Measurements from ENCODE around the gene ABLIM1. TPM values are rescaled to one million over a fixed set of nuclear protein-coding genes. Genes with fewer than 3 reads are reported as not detected.

Gene ABLIM1
- total and polyA plus RNA-seq, 8 donors, result 13.3 to 44.5 (median 33.3) TPM

DNA sequence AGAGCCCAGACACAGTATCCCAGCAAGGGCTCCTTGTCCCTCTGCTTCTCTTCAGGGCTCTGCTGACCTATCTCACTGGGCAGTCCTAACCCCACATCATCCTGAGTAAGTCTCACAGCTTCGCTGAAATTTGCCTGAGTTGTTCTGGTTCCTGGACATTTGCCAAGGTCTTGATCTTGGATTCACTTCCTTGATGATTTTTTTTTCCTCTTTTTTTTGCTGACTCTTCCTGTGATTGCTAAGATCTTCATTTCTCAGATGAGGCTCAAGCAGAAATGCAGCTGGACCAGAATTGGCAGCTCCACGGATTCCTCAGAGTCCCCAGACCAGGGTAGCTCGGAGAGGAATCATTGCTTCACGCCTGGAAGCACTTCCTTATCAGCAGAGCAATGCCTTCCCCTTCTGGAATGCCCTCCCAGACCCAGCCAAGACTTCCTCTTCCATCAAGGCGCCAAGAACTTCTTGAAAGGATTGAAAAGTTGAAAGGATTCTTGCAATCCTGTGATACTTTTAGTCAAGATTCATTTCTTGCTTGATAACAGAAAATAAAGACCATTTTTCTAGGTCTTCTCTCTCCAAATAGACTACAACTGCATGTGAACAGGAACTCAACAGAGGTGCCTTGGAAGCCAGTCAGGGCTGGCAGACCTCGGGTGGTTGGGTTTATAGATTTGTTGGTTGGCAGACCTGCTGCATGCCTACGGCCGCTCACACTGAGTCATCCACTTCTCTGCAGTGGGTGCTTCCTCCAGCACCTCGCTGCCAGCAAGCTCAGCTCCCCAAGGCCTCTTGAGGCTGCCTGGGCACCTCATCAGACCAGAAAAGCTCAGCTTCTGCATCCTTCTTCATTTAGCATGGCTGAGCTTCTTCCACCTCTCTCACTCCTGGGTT, 244.9 kb downstream of the ABLIM1 start:
- FAIRE-seq, result no peak
- no peaks in the 10 kb centered on the region for H3K9me3 ChIP-seq
- intact Hi-C loops (cut with DNase I), result no loop called here
- TF ChIP-seq, protein P1, sequence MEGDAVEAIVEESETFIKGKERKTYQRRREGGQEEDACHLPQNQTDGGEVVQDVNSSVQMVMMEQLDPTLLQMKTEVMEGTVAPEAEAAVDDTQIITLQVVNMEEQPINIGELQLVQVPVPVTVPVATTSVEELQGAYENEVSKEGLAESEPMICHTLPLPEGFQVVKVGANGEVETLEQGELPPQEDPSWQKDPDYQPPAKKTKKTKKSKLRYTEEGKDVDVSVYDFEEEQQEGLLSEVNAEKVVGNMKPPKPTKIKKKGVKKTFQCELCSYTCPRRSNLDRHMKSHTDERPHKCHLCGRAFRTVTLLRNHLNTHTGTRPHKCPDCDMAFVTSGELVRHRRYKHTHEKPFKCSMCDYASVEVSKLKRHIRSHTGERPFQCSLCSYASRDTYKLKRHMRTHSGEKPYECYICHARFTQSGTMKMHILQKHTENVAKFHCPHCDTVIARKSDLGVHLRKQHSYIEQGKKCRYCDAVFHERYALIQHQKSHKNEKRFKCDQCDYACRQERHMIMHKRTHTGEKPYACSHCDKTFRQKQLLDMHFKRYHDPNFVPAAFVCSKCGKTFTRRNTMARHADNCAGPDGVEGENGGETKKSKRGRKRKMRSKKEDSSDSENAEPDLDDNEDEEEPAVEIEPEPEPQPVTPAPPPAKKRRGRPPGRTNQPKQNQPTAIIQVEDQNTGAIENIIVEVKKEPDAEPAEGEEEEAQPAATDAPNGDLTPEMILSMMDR (IDR thresholded peaks at IDR 0.05), result no peak
- DNase-seq, result peak; percentile 70 to 88 (median 82)
- ATAC-seq, result peak; percentile 98 to 99 (median 99)
- H3K4me1 ChIP-seq, result peaks cover 0 to 12% (median 10%) of the 10 kb centered on the region in 3 donors
- H3K4me3 ChIP-seq, result no peak overlapping the region
- H3K36me3 ChIP-seq, result no peaks in the 10 kb centered on the region
- no peaks in the 10 kb centered on the region for H3K27me3 ChIP-seq
- peak overlapping the region; percentile 46 to 79 (median 62) for H3K27ac ChIP-seq
- 26 to 31% methylated on average over 9 of the region's 9 CpGs for WGBS, 2 donors

DNA sequence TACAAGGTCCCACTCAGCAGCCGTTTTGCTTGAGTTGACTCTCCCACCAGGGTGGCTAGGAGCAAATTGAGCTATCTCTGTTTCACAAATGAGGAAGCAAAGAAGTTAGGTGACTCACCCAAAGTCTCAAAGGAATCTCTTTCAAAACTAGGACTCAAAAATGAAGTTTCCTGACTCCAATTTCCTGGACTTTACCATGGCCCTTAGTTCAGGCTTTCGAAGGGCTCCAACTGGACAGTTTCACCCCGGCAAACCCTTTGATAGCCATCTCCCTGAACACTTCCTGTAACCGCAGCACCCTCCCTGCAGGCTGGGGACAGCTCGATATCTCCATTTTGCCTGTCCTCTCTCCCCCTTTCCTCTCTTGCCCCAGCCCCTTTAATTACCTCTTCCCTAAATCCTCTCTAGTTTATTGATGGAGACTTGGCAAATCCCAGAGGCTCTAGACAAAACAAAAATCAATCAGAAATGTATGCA, 249.1 kb downstream of the ABLIM1 start:
- peaks cover 0 to 12% (median 10%) of the 10 kb centered on the region in 3 donors for H3K4me1 ChIP-seq
- H3K4me3 ChIP-seq, result no peak overlapping the region
- no peak for FAIRE-seq
- WGBS, 2 donors, result 82 to 83% methylated on average over 5 of the region's 5 CpGs
- DNase-seq, result no peak
- H3K9me3 ChIP-seq, result no peaks in the 10 kb centered on the region
- no peak overlapping the region for H3K27ac ChIP-seq
- no peaks in the 10 kb centered on the region for H3K27me3 ChIP-seq
- TF ChIP-seq, protein P1 (IDR thresholded peaks at IDR 0.05), result no peak
- H3K36me3 ChIP-seq, result no peaks in the 10 kb centered on the region
- no peak for ATAC-seq
- intact Hi-C loops (cut with DNase I), result no loop called here

DNA sequence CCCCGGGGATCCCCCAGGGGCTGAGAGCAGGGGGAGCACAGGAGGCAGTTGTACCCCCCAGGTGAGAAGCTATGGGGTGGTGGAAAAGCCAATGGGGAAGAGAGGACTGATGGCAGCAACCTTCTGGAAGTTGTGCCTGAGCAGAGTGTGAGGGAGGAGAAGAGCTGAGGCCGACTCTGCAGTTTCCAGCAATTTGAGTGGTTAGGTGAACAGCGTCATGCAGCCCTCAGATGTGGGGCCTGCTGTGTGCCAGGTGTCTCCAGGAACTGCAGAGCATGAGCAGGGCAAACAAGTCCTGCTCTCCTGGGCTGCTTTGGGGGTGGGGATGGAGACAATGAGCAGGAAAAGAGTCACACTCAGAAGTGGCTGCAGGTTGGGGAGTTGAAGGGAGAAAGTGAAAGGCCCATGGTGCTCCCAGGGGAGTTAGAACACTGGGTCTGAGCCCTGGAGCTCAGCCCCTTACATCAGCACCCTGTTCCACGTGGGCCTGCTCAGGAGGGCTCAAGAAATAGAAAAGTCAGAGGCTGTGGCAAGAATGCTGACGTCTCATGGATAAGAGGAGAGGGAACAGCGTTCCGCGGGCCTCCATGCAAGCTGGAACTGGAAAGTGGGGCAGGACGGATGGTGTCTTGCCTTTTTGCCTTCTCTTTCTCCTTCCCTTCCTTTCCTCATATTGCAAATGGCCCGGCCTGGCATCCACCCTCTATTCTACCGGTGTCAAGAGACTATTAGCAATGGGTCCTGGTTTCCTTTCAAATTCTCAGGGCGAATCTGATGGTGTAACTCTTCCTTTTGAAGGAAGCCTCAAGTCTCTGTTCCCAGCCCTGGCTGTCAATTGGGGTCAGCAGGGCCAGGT, 249.7 kb downstream of the ABLIM1 start:
- H3K27ac ChIP-seq, result no peak overlapping the region
- H3K9me3 ChIP-seq, result no peaks in the 10 kb centered on the region
- peaks cover 0 to 10% (median 9%) of the 10 kb centered on the region in 3 donors for H3K4me1 ChIP-seq
- no peak for FAIRE-seq
- TF ChIP-seq, protein P1 (IDR thresholded peaks at IDR 0.05), result no peak
- H3K36me3 ChIP-seq, result no peaks in the 10 kb centered on the region
- 80 to 87% methylated on average over 12 of the region's 12 CpGs for WGBS, 2 donors
- H3K4me3 ChIP-seq, result no peak overlapping the region
- no peak for ATAC-seq
- no peak for DNase-seq
- H3K27me3 ChIP-seq, result no peaks in the 10 kb centered on the region
- intact Hi-C loops (cut with DNase I), result no loop called here

DNA sequence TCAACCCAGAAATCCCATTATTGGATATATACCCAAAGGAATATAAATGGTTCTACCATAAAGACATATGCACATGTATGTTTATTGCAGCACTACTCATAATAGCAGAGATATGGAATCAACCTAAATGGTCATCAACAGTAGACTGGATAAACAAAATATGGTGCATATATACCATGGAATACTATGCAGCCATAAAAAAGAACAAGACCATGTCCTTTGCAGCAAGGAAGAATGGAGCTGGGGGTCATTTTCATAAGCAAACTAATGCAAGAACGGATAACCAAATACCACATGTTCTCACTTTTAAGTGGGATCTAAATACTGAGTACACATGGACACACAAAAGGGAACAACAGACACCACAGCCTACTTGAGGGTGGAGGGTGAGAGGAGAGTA, 251.6 kb downstream of the ABLIM1 start:
- FAIRE-seq, result no peak
- WGBS, 2 donors, result 82 to 90% methylated on average over 1 of the region's 1 CpG
- Histone ChIP-seq H3K4me1 (no peaks in the 10 kb centered on the region), H3K9me3 (no peaks in the 10 kb centered on the region), H3K27me3 (no peaks in the 10 kb centered on the region), H3K27ac (no peak overlapping the region), H3K36me3 (no peaks in the 10 kb centered on the region), H3K4me3 (no peak overlapping the region)
- intact Hi-C loops (cut with DNase I), result no loop called here
- no peak for ATAC-seq
- no peak for DNase-seq
- TF ChIP-seq, protein P1 (IDR thresholded peaks at IDR 0.05), result no peak

Measured in pancreas (tissue), 10 donors.